OCI-LY1 (cell line): ENCODE measurements around the gene KATNAL1.

Source experiments
- H2AFZ ChIP-seq: fragments of 200-600 bp; sonication (generic), shearing (Covaris generic); 2 replicates; pipeline ENCODE4 v1.6.0; 2014; ENCODE audit warnings: antibody characterized with exemption, mild to moderate bottlenecking, low read length
- H3F3A ChIP-seq: fragments of 200-600 bp; sonication (generic), shearing (Covaris generic); 2 replicates; pipeline ENCODE4 v1.6.0; 2014; ENCODE audit warnings: mild to moderate bottlenecking, antibody characterized with exemption, low read length, moderate library complexity; ENCODE audit not compliant: insufficient read depth
- H3K27ac ChIP-seq: fragments of 200-600 bp; sonication (generic); 2 replicates; pipeline ENCODE4 v1.5.1; 2014; ENCODE audit warnings: low read length, mixed run types, mild to moderate bottlenecking, low read depth; ENCODE audit not compliant: poor library complexity, severe bottlenecking
- H3K27me3 ChIP-seq: fragments of 200-600 bp; sonication (generic); 2 replicates; pipeline ENCODE4 v1.6.0; 2014; ENCODE audit warnings: antibody characterized with exemption, mild to moderate bottlenecking, low read length, moderate library complexity; ENCODE audit not compliant: insufficient read depth
- H3K36me3 ChIP-seq: fragments of 200-600 bp; sonication (generic); 2 replicates; pipeline ENCODE4 v1.6.1; 2014; ENCODE audit warnings: mild to moderate bottlenecking, antibody characterized with exemption, low read length, moderate library complexity, mixed read lengths; ENCODE audit not compliant: insufficient read depth
- H3K4me1 ChIP-seq: fragments of 200-600 bp; sonication (generic); 2 replicates; pipeline ENCODE4 v1.5.1; 2014; ENCODE audit warnings: mild to moderate bottlenecking, low read length, moderate library complexity; ENCODE audit not compliant: insufficient read depth, severe bottlenecking
- H3K4me2 ChIP-seq: fragments of 200-600 bp; sonication (generic), shearing (Covaris generic); 2 replicates; pipeline ENCODE4 v1.6.1; 2014; ENCODE audit warnings: low read length
- H3K4me3 ChIP-seq: fragments of 200-600 bp; sonication (generic); 2 replicates; pipeline ENCODE4 v1.5.1; 2014; ENCODE audit warnings: low read length, low read depth, mild to moderate bottlenecking, mixed read lengths; ENCODE audit not compliant: poor library complexity, severe bottlenecking
- H3K79me2 ChIP-seq: fragments of 200-600 bp; shearing (Covaris generic); 2 replicates; pipeline ENCODE4 v1.6.1; 2016; ENCODE audit warnings: mixed run types, low read length, mixed read lengths; ENCODE audit not compliant: insufficient read depth
- H3K9ac ChIP-seq: fragments of 200-600 bp; sonication (generic), shearing (Covaris generic); 2 replicates; pipeline ENCODE4 v1.6.1; 2014; ENCODE audit warnings: mild to moderate bottlenecking, low read length, mixed read lengths
- H3K9me2 ChIP-seq: fragments of 200-600 bp; sonication (generic), shearing (Covaris generic); 2 replicates; pipeline ENCODE4 v1.6.1; 2014; ENCODE audit warnings: low read depth, mild to moderate bottlenecking, low read length, mixed read lengths
- H3K9me3 ChIP-seq: fragments of 200-600 bp; shearing (Covaris generic); 2 replicates; pipeline ENCODE4 v1.6.1; 2014; ENCODE audit warnings: low read length, mixed read lengths
- H4K20me1 ChIP-seq: fragments of 200-600 bp; sonication (generic), shearing (Covaris generic); 2 replicates; pipeline ENCODE4 v1.6.0; 2016; ENCODE audit warnings: mild to moderate bottlenecking, low read length; ENCODE audit not compliant: insufficient read depth
- EZH2 ChIP-seq: fragments of 200-600 bp; sonication (generic), shearing (Covaris generic); IDR thresholded peaks from 2 replicates; pipeline ENCODE4 v1.8.0; 2017; ENCODE audit warnings: borderline replicate concordance, mixed run types, mild to moderate bottlenecking, antibody characterized with exemption, low read length, moderate library complexity, mixed read lengths
- TF ChIP-seq, protein P1 (sequence below): fragments of 200-600 bp; sonication (generic), shearing (Covaris generic); IDR thresholded peaks from 2 replicates; pipeline ENCODE4 v1.5.1; 2017; ENCODE audit warnings: mild to moderate bottlenecking, antibody characterized with exemption, low read length, moderate library complexity, mixed read lengths

The KATNAL1 gene

DNA sequence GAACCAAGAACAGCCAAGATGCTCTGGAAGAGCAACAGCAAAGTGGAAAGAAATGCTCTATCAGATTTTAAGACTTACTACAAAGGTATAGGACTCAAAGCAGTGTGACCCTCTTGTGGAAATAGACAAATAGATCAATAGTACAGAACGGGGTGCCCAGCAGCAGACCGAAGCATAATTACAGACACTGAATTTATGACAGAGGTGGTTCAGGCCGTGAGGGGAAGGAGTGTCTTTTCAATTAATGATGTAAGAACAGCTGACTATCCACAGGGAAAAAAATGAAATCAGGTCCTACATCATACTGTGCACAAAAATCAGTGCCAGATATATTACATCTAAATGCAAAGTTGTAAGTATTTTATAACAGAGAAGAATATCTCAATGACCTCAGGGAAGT, 95.6 kb downstream of the KATNAL1 start:
- TF ChIP-seq, protein P1, sequence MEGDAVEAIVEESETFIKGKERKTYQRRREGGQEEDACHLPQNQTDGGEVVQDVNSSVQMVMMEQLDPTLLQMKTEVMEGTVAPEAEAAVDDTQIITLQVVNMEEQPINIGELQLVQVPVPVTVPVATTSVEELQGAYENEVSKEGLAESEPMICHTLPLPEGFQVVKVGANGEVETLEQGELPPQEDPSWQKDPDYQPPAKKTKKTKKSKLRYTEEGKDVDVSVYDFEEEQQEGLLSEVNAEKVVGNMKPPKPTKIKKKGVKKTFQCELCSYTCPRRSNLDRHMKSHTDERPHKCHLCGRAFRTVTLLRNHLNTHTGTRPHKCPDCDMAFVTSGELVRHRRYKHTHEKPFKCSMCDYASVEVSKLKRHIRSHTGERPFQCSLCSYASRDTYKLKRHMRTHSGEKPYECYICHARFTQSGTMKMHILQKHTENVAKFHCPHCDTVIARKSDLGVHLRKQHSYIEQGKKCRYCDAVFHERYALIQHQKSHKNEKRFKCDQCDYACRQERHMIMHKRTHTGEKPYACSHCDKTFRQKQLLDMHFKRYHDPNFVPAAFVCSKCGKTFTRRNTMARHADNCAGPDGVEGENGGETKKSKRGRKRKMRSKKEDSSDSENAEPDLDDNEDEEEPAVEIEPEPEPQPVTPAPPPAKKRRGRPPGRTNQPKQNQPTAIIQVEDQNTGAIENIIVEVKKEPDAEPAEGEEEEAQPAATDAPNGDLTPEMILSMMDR = no peak
- TF ChIP-seq EZH2 = no peak

DNA sequence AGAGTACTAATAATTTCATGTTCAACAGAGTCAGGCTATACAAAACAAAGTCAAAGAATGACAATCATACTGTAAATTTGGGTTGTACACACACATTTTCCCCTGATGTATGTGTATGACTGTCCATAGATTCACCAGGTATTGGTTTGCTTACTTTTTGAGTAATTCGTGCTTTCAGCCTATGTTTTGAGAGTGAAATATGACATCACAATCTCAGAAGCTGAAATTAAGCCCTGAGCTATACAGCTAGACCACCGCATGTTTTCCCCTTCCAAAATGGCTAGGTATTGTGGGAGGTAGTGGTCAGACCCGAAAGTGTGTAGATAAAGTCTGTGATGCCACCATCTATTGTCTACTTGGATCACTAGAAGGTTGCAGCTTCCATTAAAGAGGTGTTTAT, 102.8 kb downstream of the KATNAL1 start:
- no peak overlapping the region for H3K27ac ChIP-seq
- no peaks in the 10 kb centered on the region for H3K79me2 ChIP-seq
- no peaks in the 10 kb centered on the region for H3K27me3 ChIP-seq
- no peaks in the 10 kb centered on the region for H3K4me1 ChIP-seq
- no peaks in the 10 kb centered on the region for H3K9me2 ChIP-seq
- no peak overlapping the region for H2AFZ ChIP-seq
- H3K4me3 ChIP-seq = no peak overlapping the region
- H3K9ac ChIP-seq = no peak overlapping the region
- H3F3A ChIP-seq = no peaks in the 10 kb centered on the region
- TF ChIP-seq EZH2 = no peak
- TF ChIP-seq, protein P1 = no peak
- no peak overlapping the region for H3K4me2 ChIP-seq
- peaks cover 16% of the 10 kb centered on the region; the same call in 1 of the 2 replicates for H3K36me3 ChIP-seq
- no peaks in the 10 kb centered on the region for H3K9me3 ChIP-seq
- H4K20me1 ChIP-seq = no peaks in the 10 kb centered on the region

More for the DNA sequence above, 95.6 kb downstream of the KATNAL1 start:
- H3K9ac ChIP-seq = no peak overlapping the region
- peaks cover 21% of the 10 kb centered on the region; the same call in 1 of the 2 replicates for H3K36me3 ChIP-seq
- H3K79me2 ChIP-seq = no peaks in the 10 kb centered on the region
- H3K4me2 ChIP-seq = no peak overlapping the region
- no peaks in the 10 kb centered on the region for H3K27me3 ChIP-seq
- H4K20me1 ChIP-seq = no peaks in the 10 kb centered on the region
- H3K4me3 ChIP-seq = no peak overlapping the region
- no peak overlapping the region for H2AFZ ChIP-seq
- no peaks in the 10 kb centered on the region for H3K9me2 ChIP-seq
- no peaks in the 10 kb centered on the region for H3K9me3 ChIP-seq
- no peaks in the 10 kb centered on the region for H3K4me1 ChIP-seq
- no peak overlapping the region for H3K27ac ChIP-seq
- no peaks in the 10 kb centered on the region for H3F3A ChIP-seq

DNA sequence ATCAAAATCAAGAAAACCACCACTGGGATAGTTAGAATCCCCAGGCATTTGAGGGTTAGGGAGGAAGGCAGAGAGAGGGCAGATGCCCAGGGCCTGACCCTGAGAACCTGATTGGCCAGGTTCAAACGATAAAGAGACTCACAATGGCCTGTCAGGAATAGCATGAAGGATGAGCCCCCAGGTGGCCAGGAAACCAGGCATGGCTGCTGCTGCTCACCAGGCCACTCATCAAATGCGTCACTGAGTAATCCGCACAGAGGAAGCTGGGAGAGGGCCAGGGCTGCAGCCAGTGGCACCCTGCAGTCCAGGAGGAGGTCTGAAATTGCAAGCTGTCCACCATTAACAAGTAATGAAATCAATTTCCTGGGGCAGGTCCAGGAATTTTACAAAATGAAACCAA, 111.3 kb downstream of the KATNAL1 start:
- Histone ChIP-seq H3F3A (no peaks in the 10 kb centered on the region), H3K27me3 (no peaks in the 10 kb centered on the region), H3K79me2 (no peaks in the 10 kb centered on the region), H3K9me2 (no peaks in the 10 kb centered on the region), H3K36me3 (no peaks in the 10 kb centered on the region), H3K27ac (no peak overlapping the region), H3K4me1 (peaks cover 6% of the 10 kb centered on the region), H2AFZ (no peak overlapping the region), H3K4me2 (no peak overlapping the region), H3K9me3 (no peaks in the 10 kb centered on the region), H3K4me3 (no peak overlapping the region), H4K20me1 (no peaks in the 10 kb centered on the region), H3K9ac (no peak overlapping the region)
- TF ChIP-seq, protein P1 = no peak
- no peak for TF ChIP-seq EZH2
